HepG2 (cell line): ENCODE results near the gene HNRNPF. TPM values are rescaled to one million over a fixed set of nuclear protein-coding genes. Genes with fewer than 3 reads are reported as not detected.

Source experiments
- ARHGAP35 ChIP-seq: sonication (generic); formaldehyde crosslinking; IDR thresholded peaks from 2 replicates; pipeline ENCODE4 v1.9.0; 2022; ENCODE audit warnings: mild to moderate bottlenecking, inconsistent platforms, moderate library complexity, missing genetic modification reagents, borderline replicate concordance
- CTCF ChIP-seq: sonication (generic); formaldehyde crosslinking; IDR thresholded peaks from 2 replicates; pipeline ENCODE4 v1.5.0; 2020; ENCODE audit warnings: mild to moderate bottlenecking, missing genetic modification reagents, moderate library complexity
- GMEB2 ChIP-seq: IDR thresholded peaks from 2 replicates; pipeline ENCODE4 v1.6.1; 2016; ENCODE audit warnings: missing biosample characterization, missing genetic modification reagents, low read depth
- GPBP1L1 ChIP-seq: sonication (generic); formaldehyde crosslinking; IDR thresholded peaks from 2 replicates; pipeline ENCODE4 v1.5.0; 2020; ENCODE audit warnings: mild to moderate bottlenecking, missing genetic modification reagents
- HDAC2 ChIP-seq: sonication (generic); formaldehyde crosslinking; IDR thresholded peaks from 2 replicates; pipeline ENCODE4 v1.4.0; 2020; ENCODE audit warnings: missing genetic modification reagents
- HMGA1 ChIP-seq: sonication (generic); formaldehyde crosslinking; conservative IDR thresholded peaks from 2 replicates; pipeline ENCODE4 v1.4.0; 2020; ENCODE audit warnings: missing genetic modification reagents
- HNF4A ChIP-seq: sonication (generic); formaldehyde crosslinking; IDR thresholded peaks from 2 replicates; pipeline ENCODE4 v1.4.0; 2020; ENCODE audit warnings: missing genetic modification reagents
- HOXD1 ChIP-seq: sonication (generic); formaldehyde crosslinking; IDR thresholded peaks from 2 replicates; pipeline ENCODE4 v1.5.0; 2020; ENCODE audit warnings: missing genetic modification reagents
- ISX ChIP-seq: sonication (generic); formaldehyde crosslinking; conservative IDR thresholded peaks from 2 replicates; pipeline ENCODE4 v1.5.0; 2020; ENCODE audit warnings: missing genetic modification reagents
- KAT7 ChIP-seq: IDR thresholded peaks from 2 replicates; pipeline ENCODE4 v1.6.1; 2018; ENCODE audit warnings: borderline replicate concordance, missing compliant biosample characterization
- PATZ1 ChIP-seq: sonication (generic); formaldehyde crosslinking; IDR thresholded peaks from 2 replicates; pipeline ENCODE4 v1.4.0; 2020; ENCODE audit warnings: missing genetic modification reagents
- PCBP1 ChIP-seq: fragments of 200-400 bp; formaldehyde crosslinking; IDR thresholded peaks from 2 replicates; pipeline ENCODE4 v1.6.1; 2017; ENCODE audit warnings: mild to moderate bottlenecking, low read depth, low read length, borderline replicate concordance
- SETDB1 ChIP-seq: sonication (generic); formaldehyde crosslinking; IDR thresholded peaks from 2 replicates; pipeline ENCODE4 v1.5.1; 2020; ENCODE audit warnings: missing genetic modification reagents, mild to moderate bottlenecking, borderline replicate concordance
- ZBTB37 ChIP-seq: sonication (generic); formaldehyde crosslinking; IDR thresholded peaks from 2 replicates; pipeline ENCODE4 v1.4.0; 2020; ENCODE audit warnings: mild to moderate bottlenecking, missing genetic modification reagents
- ZNF124 ChIP-seq: sonication (generic); formaldehyde crosslinking; IDR thresholded peaks from 2 replicates; pipeline ENCODE4 v1.4.0; 2020; ENCODE audit warnings: missing genetic modification reagents
- ZNF225 ChIP-seq: sonication (generic); formaldehyde crosslinking; IDR thresholded peaks from 2 replicates; pipeline ENCODE4 v1.4.0; 2020; ENCODE audit warnings: mild to moderate bottlenecking, missing genetic modification reagents
- ZNF230 ChIP-seq: sonication (generic); formaldehyde crosslinking; IDR thresholded peaks from 2 replicates; pipeline ENCODE4 v1.4.0; 2020; ENCODE audit warnings: mild to moderate bottlenecking, missing genetic modification reagents
- ZNF335 ChIP-seq: sonication (generic); formaldehyde crosslinking; IDR thresholded peaks from 2 replicates; pipeline ENCODE4 v1.4.0; 2020; ENCODE audit warnings: missing genetic modification reagents
- ZNF501 ChIP-seq: sonication (generic); formaldehyde crosslinking; IDR thresholded peaks from 2 replicates; pipeline ENCODE4 v1.5.1; 2020; ENCODE audit warnings: mild to moderate bottlenecking, moderate library complexity, missing genetic modification reagents
- ZNF569 ChIP-seq: sonication (generic); formaldehyde crosslinking; IDR thresholded peaks from 2 replicates; pipeline ENCODE4 v1.5.0; 2020; ENCODE audit warnings: mild to moderate bottlenecking, missing genetic modification reagents, moderate library complexity, borderline replicate concordance
- ZNF83 ChIP-seq: sonication (generic); formaldehyde crosslinking; IDR thresholded peaks from 2 replicates; pipeline ENCODE4 v1.4.0; 2020; ENCODE audit warnings: missing genetic modification reagents, mild to moderate bottlenecking, borderline replicate concordance
- ZSCAN21 ChIP-seq: sonication (generic); formaldehyde crosslinking; IDR thresholded peaks from 2 replicates; pipeline ENCODE4 v1.8.0; 2022; ENCODE audit warnings: mild to moderate bottlenecking, missing genetic modification reagents, moderate library complexity, borderline replicate concordance
- polyA plus RNA-seq, 8 experiments: library from polyadenylated mRNA; depleted of rRNA in 3 of 8; stranded (reverse) in 7 of 8; unstranded in 1 of 8; fragments of >200 nt; fragmentation: Illumina TruSeq in 4 of 8; extraction: Trizol in 4 of 8; gene quantifications; 2 replicates each; pipeline versions ENCODE4 v1.2.1 to v1.2.3, GENCODE V29; 2011 to 2016; ENCODE audit warnings: low read depth in 4 of 8, missing spikeins in 1 of 8, mixed read lengths in 1 of 8; ENCODE audit not compliant: insufficient read depth in 1 of 8
- total RNA-seq, 5 experiments: library from RNA; depleted of rRNA; stranded (reverse); fragments of >200 nt; fragmentation: Illumina TruSeq; extraction: Trizol; gene quantifications; 2 replicates each; pipeline ENCODE4 v1.2.3, GENCODE V29; 2016; ENCODE audit warnings: low read depth in 1 of 5

The HNRNPF gene
- total and polyA plus RNA-seq, 2 of the 13 experiments (the other 11 are each of a cell fraction or from before 2014, with no cell fraction given) = 166 to 308 TPM

GRCh38 chr10:43376828-43377423 is 32.1 kb downstream of the HNRNPF start (continued):
- TF ChIP-seq ZSCAN21 (CRISPR knock-in tag) (no peak), HOXD1 (CRISPR knock-in tag) (0 out of 2 replicates have a peak, but pooled peaks have one; percentile 36), ARHGAP35 (no peak), ZBTB37 (CRISPR knock-in tag) (no peak), ZNF335 (no peak), HMGA1 (CRISPR knock-in tag) (no peak), ZNF569 (CRISPR knock-in tag) (no peak), ZNF83 (CRISPR knock-in tag) (no peak), HDAC2 (CRISPR knock-in tag) (no peak), ZNF124 (CRISPR knock-in tag) (no peak), GPBP1L1 (no peak), SETDB1 (CRISPR knock-in tag) (0 out of 2 replicates have a peak, but pooled peaks have one; percentile 70), ISX (CRISPR knock-in tag) (no peak), CTCF (CRISPR knock-in tag) (peak; percentile 57), ZNF230 (no peak), KAT7 (no peak), HNF4A (CRISPR knock-in tag) (no peak), PATZ1 (CRISPR knock-in tag) (no peak), PCBP1 (no peak), ZNF501 (0 out of 2 replicates have a peak, but pooled peaks have one; percentile 9), ZNF225 (CRISPR knock-in tag) (0 out of 2 replicates have a peak, but pooled peaks have one; percentile 18), GMEB2 (no peak)
